HG03460 (cell line): Measurements from ENCODE around the gene CORIN.

Source experiments
- ATAC-seq: cut with Tn5 transposase; IDR thresholded peaks from one replicate; pipeline ENCODE4 v1.9.1; 2021; ENCODE audit not compliant: unreplicated experiment

Gene CORIN

DNA sequence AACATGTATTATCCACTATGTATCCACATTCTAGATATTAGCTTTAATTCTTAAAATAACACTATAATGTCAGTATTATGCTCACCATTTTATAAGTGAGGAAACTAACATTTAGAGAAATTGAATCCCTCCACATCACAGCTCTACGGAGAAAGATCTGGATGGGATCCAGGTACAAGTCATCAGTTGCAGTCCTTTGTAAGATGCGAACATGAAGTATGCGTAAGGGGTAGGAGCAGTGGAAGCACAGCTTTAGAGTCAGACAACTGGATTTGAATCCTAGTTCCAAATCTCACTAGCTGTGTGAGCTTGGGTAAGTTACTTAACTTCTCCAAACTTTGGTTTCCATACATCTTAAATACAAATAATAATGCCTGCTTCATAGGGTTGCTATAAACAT, 190.3 kb downstream of the CORIN start:
- no peak for ATAC-seq

DNA sequence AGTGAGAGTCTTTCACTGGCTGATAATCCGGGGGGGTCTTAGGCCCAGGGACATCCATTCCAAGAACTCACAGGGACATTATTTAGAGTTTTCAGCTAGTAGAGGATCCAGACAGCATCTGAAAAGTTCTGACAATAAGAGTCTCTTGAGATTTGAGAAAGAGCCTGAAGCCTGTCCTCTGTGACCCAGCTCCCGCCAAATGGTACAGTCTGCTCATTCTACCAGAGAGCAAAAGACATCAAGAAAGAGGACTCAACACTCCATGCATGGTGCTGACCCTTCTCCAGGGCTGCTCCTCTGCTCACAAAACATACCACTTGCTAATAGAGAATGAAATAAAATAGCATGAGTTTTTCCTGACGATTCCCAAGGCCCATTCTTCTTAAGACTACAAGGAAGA, 190.8 kb downstream of the CORIN start:
- ATAC-seq, result no peak

DNA sequence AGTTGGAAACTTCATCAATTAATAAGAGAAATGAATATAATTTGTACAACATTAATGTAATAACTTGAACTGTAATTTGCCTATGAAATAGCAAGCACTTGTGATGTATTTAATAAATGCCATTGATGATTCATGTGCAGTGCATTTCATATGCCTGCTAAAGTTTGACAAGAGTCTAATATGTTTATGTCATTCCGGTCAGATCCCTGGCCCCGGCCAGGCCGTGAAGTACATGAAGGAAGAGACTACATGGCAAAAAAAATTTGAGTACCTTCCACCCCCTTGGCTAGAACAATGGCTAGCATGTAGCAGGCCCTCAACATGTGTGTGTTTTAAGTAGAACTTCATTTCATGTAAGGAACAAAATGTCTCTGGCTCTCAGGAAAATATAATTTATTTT, 191.5 kb downstream of the CORIN start:
- no peak for ATAC-seq

DNA sequence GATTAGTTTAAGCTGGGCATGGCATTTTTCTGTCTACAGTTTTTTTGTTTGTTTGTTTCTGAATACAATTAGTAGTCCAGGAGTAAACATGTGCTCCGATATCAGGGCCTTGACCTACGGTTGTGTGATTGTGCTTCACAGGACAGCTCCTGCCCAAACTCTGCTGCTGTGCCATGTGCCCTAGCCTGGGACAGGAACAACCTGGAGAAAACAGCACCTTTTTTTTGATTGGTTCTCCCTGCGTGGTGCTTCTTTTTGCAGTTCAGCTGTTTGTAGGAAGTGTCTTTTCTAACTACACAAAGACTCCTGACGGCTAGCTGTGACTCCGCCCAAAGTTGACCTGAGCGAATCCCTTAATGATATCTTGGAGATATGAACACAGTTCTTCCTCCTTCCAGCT, 194.0 kb downstream of the CORIN start:
- ATAC-seq, result no peak

DNA sequence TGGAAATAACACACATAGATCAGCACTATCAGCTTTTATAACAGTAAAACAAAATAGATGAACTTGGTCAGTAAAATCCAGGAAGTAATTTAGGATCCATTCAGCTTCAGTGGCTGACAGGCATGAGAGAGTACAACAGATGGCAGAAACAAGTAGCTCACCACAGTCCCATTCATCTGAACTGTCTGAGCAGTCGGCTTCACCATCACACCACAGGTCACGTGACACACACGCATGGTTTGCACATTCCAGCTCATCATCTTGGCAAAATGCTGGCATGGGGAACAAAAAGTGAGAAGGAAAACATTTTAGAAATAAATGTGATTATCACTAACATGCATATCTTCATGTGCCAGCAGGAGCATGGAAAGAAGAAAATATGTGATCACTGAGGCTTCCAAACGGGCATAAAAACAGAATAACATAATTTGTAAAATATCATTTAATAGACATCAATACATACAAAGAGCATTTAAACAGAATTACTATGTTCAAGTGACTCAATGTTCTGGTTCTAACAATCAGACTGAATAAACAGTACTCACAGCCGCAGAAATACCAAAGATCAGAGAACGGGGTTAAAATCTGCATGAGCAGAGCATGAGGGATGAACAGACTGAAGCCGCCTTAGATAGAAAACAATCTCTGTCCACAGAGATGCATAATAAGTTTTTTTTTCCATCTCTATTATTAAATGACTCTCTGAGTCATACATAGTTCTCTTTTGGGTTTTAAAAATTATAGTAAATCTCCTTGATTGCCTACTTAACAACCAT, 194.7 kb downstream of the CORIN start:
- ATAC-seq, result no peak

DNA sequence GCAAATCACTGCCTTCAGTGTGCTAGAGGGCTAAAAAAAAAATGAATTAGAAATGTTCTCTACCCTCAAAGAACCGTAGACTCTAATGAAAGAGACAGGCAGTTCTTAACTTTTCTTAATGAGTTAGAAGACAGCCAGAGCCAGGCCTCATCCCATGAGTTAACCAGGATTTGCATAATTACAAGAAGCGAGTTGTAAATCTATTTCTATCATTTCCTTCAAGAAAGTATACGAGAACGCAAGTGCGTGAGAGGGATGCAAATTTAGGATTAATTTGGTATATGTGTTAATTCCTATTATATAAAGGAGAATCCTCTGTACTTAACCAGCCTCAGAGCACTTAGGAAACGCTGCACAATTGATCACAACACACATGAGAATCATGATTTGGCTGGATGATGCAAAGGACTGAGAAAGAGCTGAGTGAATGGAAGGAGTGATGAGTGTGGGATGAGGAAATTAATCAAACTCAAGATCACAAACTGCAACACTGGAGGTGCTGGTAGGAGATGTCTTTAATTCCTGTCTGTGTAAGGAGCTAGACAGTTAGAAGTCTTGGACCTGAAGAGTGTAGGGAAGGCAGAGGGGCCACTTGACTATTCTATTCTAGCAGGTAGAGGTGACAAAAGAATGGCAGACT, 195.6 kb downstream of the CORIN start:
- no peak for ATAC-seq

DNA sequence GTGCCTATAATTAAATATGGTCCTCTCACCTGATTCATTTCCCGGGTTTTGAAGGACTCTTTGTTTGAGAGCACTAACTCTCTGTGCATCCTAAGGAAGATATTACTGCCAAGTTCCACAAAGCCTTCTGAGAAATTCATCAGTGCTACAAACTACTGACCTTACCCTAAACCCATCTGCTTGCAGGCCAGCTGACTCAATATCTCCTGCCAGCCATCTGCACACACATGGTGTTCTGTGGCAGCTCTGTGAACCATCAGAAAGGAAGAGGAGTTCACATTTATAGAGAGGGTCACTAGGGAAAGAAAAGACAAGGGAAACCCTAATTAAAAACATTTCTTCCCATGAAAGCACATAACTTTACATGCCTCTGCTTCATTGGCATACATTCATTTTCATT, 196.1 kb downstream of the CORIN start:
- ATAC-seq, result no peak

DNA sequence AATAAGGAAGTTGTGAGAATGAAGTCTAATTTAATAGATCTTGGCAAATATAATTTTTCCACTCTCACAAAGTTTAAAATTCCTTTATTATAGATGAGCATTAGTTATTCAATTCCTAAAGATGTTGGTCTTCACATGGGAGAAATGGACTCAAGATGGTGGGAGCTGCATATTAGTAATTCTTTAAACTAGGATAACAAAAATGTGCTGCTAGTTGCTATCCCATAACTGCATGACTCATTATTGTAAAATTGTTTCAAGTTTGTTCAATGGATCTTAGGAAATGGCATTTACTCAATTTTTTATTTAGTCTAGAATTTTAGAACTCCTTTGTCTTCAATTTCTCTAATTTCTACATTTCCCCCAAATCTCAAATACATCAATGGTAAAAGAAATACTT, 197.0 kb downstream of the CORIN start:
- no peak for ATAC-seq

DNA sequence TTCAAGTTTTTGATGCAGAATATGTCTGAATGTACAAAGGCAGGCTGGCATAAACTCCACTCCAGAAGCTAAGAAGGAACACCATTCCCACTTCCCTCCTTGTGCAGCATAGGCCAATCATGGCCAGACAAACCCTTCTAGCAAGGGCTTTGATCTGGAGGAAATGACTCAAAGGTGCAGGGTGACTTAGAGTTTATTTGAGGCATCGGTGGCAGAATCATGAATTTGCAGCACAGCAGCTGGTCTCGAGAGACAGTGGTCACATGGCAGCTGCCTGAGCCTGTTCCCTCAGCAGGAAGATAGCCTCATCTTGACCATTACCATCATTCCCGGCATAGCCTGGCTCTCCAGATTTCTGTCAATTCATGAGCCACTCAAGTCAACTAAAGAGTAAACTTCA, 198.3 kb downstream of the CORIN start:
- no peak for ATAC-seq

DNA sequence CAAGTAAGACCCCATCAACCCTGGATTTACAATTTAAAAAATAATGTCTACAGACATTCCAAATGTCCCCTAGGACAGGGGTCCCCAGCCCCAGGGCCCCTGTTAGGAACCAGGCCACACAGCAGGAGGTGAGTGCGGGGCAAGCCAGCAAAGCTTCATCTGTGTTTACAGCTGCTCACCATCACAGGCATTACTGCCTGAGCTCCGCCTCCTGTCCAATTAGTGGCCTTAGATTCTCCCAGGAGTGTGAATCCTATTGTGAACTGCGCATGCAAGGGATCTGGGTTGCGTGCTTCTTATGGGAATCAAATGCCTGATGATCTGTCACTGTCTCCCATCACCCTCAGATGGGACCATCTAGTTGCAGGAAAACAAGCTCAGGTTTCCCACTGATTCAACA, 206.7 kb downstream of the CORIN start:
- ATAC-seq, result no peak

DNA sequence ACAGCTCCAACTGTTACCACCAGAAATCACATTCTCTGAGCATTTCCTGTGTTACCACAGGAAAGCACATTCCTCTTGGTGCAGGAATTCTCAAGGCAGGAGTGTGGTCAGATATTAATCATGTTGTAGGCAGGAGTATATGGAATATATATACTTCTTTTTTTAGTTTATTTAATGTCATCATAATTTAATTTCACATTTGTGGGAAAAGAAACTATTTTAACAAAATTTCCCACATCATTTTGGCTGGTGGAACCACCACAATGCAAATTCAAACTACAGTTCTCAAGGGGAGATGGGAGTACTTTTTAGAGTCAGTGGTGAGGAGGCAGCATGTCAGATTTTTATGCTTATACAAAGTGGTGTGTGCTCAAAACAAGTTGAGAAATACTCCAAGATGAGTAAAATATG, 213.8 kb downstream of the CORIN start:
- no peak for ATAC-seq

DNA sequence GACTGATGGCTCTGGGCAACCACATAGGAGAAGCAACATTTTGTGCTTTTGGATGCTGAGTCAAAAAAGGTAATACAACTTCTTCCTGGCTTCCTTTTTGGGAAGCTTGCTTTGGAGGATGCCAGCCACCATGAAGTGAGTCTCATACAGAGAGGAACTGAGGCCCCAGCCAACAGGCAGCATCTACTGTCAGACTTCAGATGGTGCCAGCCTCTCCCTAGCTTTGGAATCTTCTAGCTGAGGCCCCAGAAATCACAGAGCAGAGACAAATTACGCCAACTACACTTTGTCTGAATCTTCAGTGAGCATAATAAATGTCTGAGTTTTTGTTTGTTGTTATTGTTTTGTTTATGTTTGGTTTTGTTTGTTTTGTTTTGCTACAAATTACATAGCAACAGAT, 216.7 kb downstream of the CORIN start:
- ATAC-seq, result no peak

DNA sequence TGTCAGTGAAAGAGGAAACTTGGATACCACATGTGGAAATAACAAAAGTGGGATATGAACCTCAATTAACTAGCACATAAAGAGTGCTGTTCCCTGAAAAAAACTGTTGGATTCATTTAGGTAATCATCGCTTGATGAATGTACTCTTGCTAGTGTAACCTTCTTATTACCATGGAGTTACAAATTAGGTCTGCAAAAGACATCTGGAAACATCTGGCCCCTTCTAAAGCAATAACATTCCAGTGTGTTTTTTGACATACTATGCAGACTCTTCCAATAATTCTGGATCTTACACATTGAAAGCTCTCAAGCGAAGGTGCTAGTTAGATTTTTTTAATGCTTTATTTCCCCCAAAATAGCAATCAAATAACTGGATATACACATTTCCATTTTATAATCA, 218.2 kb downstream of the CORIN start:
- no peak for ATAC-seq

DNA sequence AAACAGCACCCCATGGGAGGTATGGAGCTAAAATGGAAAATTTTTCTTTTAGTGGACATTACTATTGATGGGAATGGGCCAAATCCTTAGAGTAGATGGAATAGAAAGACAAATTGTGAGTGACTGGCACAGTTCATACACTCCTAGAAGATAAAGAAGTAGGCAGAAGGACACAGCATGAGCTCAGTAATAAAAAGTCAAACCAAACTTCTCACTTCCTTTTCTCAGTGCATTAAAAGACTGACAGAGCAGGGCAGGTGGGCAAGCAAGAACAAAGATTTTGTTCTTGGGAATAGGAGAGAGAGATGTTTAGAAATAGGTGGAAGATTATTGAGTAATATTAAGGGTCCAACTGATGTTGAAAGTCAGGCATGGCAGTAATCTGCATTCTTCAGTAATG, 220.3 kb downstream of the CORIN start:
- peak; percentile 71 for ATAC-seq

DNA sequence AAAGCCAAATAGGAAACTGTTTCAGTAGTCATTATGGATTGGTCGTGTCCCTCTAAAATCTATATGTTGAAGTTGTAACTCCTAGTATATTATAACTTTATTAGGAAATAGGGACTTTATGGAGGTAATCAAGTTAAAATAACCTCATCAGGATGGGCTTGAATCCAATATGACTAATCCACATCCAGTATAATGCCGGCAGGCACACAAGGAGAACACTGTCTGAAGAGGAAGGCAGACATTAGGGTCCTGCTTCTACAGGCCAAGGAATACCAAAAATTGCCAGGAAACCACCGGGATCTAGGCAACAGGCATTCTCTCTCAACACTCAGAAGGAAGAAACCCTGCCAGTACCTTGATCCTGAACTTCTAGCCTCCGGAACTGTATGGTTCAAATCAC, 222.5 kb downstream of the CORIN start:
- ATAC-seq, result no peak

DNA sequence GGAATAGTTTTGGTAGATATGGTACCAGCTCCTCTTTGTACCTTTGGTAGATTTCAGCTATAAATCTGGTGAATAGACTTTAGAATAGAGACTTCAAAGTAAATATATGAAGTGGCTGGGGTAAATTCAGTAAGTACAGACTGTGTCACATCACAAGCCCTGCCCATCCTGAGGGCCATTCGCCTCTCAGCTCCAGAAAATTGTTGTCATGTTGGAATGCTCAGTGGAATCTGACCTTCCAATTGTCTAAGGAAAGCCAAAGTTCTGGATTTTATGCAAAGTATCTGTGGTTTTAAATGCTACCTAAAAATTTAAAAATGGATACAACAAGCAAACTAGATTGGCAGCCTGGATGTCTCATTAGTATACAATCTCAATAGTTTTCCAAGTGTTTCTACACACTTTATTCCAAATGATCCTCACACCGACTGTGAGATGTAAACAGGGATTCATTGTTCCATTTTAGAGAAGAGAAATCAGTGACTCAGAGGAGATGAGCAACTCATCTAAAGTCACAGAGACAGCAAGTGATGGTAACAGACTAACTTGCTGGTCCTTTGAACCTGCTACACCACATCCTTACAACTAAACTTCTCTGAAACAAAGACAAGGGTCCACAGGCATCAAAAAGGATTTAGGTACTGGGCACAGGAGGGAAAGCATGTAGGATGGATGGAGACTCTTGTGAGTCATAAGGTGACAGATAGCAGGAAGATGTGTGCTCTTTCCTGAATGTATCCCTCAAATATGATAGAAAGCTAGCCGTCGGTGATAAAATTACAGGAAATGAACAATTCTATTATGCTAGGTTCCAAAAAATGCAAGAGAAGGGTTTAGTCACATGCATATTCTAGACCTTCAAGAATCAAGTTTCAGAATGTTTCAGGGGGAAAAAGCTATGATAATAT, 225.5 kb downstream of the CORIN start:
- ATAC-seq, result no peak

DNA sequence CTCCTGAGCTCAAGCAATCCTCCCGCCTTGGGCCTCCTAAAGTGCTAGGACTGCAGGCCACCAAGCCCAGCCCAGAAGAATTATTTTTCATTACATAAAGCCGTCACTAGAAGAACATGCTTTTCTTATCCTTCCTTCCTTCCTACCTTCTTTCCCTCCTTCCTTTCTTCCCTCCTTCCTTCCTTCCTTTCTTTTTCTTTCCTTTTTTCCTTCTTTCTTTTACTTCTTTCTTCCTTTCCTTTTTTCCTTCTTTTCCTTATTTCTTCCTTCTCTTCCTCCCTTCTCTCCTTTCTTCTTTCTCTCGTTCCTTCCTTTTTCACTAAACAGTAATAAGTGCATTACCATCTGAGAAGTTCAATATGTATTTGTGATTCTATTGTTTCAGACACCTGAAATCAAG, 231.4 kb downstream of the CORIN start:
- no peak for ATAC-seq

DNA sequence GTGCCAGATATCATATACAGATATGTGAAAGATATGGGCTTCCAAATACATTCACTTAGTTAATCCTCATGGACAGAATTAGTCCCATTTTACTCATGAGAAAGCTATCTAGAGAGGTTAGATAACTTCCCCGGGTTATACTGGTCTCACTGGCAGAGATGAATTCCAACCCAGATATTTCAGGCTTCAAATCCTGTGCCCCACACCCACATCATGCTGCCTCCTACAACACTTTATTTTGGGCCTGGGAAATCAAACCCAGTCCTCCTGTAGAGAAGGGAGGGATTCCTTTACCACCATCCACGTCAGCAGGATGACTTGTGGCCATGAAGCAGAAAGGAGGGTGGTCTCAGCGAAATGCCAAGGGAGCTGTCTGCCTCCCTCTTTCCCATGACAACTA, 239.0 kb downstream of the CORIN start:
- no peak for ATAC-seq

DNA sequence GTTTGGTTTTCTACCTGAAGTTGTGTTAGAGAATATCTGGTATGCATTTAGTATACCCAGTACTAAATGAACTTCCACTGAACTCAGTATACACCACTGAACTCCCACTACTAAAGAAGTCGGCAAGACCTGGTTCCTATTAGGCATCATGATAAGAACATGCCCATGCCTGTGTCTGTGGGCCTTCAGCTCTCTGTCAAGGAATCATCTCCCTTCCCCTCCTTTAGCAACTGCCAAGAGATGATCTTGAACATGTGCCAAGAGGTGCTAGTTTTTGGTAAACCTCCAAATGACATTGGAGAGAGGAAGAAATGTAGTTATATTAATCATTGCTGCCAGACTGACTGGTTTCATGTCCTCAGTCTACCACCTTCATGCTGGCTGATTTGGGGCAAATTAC, 239.5 kb downstream of the CORIN start:
- no peak for ATAC-seq

DNA sequence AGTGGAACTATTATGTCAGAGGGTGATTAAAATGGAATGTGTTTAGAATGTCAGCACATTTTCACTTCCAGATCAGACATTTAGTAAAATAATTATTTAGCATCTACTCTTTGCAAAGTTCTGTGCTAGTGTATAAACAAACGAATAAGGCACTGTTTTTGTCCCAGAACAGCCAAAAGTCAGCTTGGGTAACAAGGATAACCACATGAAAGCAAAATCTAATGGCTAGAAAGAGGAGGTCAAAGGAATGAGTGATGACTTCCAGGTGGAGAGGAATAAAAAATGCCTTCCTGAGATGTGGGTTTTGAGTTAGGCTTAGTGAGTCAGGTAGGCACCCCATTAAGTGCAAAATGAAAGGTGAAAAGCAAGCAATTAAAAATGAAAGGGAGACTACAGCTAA, 240.2 kb downstream of the CORIN start:
- ATAC-seq, result no peak

DNA sequence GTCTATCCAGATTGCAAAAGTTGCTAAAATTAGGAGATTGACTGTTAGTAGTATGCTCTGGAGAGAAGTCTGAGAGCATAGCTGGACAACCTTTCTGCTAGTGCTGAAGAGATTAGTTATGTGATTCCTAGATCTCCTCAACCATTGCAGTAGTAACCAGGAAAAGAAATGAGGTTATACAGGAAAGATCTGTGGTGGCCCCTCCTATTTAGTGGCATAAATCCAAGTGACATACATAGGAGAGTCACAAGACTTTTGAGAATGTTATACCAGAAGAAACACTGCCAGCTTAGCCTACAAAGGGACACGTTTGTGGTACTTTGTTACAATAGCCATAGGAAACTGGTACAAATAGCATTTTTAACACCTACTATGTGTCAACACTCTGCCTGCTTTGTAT, 247.5 kb downstream of the CORIN start:
- no peak for ATAC-seq

DNA sequence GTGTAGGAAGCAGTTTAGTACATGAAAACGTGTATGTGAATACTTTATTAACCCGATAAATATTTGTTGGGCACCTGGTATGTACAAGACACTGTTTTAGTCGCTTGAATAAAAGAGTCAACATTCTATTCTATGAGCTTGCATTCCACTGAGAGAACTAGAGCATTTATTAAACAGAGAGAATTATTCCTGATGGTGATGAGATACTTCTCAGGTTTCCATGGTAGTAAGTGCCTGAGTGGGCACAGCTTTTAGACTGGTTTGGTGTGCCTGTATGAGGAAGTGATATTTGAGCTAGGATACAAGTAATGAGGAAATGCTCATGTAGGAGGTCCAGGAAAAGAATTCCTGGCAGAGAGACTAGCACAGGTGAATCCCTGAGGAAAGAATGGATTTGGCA, 258.6 kb downstream of the CORIN start:
- ATAC-seq, result no peak
